H9 (cell line): ENCODE results near the gene CCT2. TPM values are rescaled to one million over a fixed set of nuclear protein-coding genes. Genes with fewer than 3 reads are reported as not detected.

ENCODE experiments used
- DNase-seq: peaks from one replicate; pipeline ENCODE4 v3.0.0-alpha.2; 2017
- H2AFZ ChIP-seq: one replicate; pipeline ENCODE4 v1.6.1; 2013; ENCODE audit warnings: mild to moderate bottlenecking, low read length, control low read depth, moderate library complexity
- H2AK5ac ChIP-seq: 2 replicates; pipeline ENCODE4 v1.6.1; 2013; ENCODE audit warnings: low read length, control low read depth, mixed read lengths; ENCODE audit not compliant: insufficient read length
- H2BK120ac ChIP-seq: one replicate; pipeline ENCODE4 v1.6.1; 2013; ENCODE audit warnings: low read depth, mild to moderate bottlenecking, low read length, control low read depth, inconsistent platforms; ENCODE audit not compliant: poor library complexity, severe bottlenecking
- H2BK12ac ChIP-seq: 2 replicates; pipeline ENCODE4 v1.6.1; 2013; ENCODE audit warnings: low read length, control low read depth, mixed read lengths, low read depth; ENCODE audit not compliant: insufficient read length
- H2BK15ac ChIP-seq: 2 replicates; pipeline ENCODE4 v1.6.1; 2013; ENCODE audit warnings: low read depth, low read length, control low read depth
- H2BK20ac ChIP-seq: one replicate; pipeline ENCODE4 v1.6.1; 2013; ENCODE audit warnings: low read depth, mild to moderate bottlenecking, low read length, control low read depth, inconsistent platforms; ENCODE audit not compliant: poor library complexity, severe bottlenecking
- H2BK5ac ChIP-seq: 2 replicates; pipeline ENCODE4 v1.6.1; 2013; ENCODE audit warnings: low read length, control low read depth, mixed read lengths; ENCODE audit not compliant: insufficient read length
- H3K14ac ChIP-seq: 2 replicates; pipeline ENCODE4 v1.6.1; 2013; ENCODE audit warnings: low read length, control low read depth; ENCODE audit not compliant: insufficient read depth
- H3K18ac ChIP-seq: 2 replicates; pipeline ENCODE4 v1.6.1; 2013; ENCODE audit warnings: low read depth, mild to moderate bottlenecking, mixed read lengths, low read length, control low read depth; ENCODE audit not compliant: insufficient read length
- H3K23ac ChIP-seq: 2 replicates; pipeline ENCODE4 v1.6.1; 2013; ENCODE audit warnings: low read length, control low read depth, mixed read lengths, low read depth; ENCODE audit not compliant: insufficient read length
- H3K23me2 ChIP-seq: 2 replicates; pipeline ENCODE4 v1.6.1; 2013; ENCODE audit warnings: low read depth, mild to moderate bottlenecking, mixed read lengths, low read length, control low read depth; ENCODE audit not compliant: insufficient read length, poor library complexity, severe bottlenecking
- H3K27ac ChIP-seq: 2 replicates; pipeline ENCODE4 v1.5.1; 2013; ENCODE audit warnings: low read length, control low read depth, mixed read lengths, low read depth; ENCODE audit not compliant: insufficient read length
- H3K27me3 ChIP-seq: 2 replicates; pipeline ENCODE4 v1.6.1; 2013; ENCODE audit warnings: low read length, control low read depth, inconsistent platforms; ENCODE audit not compliant: insufficient read depth
- H3K4ac ChIP-seq: 2 replicates; pipeline ENCODE4 v1.6.1; 2013; ENCODE audit warnings: low read depth, mild to moderate bottlenecking, control low read depth, inconsistent platforms, low read length, moderate library complexity
- H3K4me1 ChIP-seq: 2 replicates; pipeline ENCODE4 v1.6.1; 2013; ENCODE audit warnings: low read length, control low read depth, inconsistent platforms; ENCODE audit not compliant: insufficient read depth
- H3K4me2 ChIP-seq: 2 replicates; pipeline ENCODE4 v1.6.1; 2013; ENCODE audit warnings: low read length, control low read depth, mixed read lengths; ENCODE audit not compliant: insufficient read length, insufficient read depth
- H3K56ac ChIP-seq: 2 replicates; pipeline ENCODE4 v1.6.1; 2013; ENCODE audit warnings: low read depth, mild to moderate bottlenecking, mixed read lengths, low read length, control low read depth; ENCODE audit not compliant: insufficient read length
- H3K79me1 ChIP-seq: 2 replicates; pipeline ENCODE4 v1.6.1; 2013; ENCODE audit warnings: low read depth, mild to moderate bottlenecking, moderate library complexity, low read length, control low read depth, inconsistent platforms; ENCODE audit not compliant: insufficient read depth, poor library complexity, severe bottlenecking
- H3K79me2 ChIP-seq: 2 replicates; pipeline ENCODE4 v1.6.1; 2013; ENCODE audit warnings: low read length, control low read depth, inconsistent platforms; ENCODE audit not compliant: insufficient read depth
- H3K9ac ChIP-seq: 2 replicates; pipeline ENCODE4 v1.6.1; 2013; ENCODE audit warnings: low read length, control low read depth, mixed read lengths; ENCODE audit not compliant: insufficient read length; ENCODE audit errors: extremely low read depth
- H3K9me3 ChIP-seq: one replicate; pipeline ENCODE4 v1.6.1; 2013; ENCODE audit warnings: low read depth, low read length, inconsistent platforms; ENCODE audit not compliant: control insufficient read depth
- H3T11ph ChIP-seq: one replicate; pipeline ENCODE4 v1.6.1; 2013; ENCODE audit warnings: mild to moderate bottlenecking, low read length, control low read depth, inconsistent platforms
- H4K20me1 ChIP-seq: one replicate; pipeline ENCODE4 v1.6.1; 2013; ENCODE audit not compliant: control insufficient read depth, insufficient read length, insufficient read depth
- H4K5ac ChIP-seq: 2 replicates; pipeline ENCODE4 v1.6.1; 2013; ENCODE audit warnings: low read depth, mild to moderate bottlenecking, mixed read lengths, low read length, control low read depth; ENCODE audit not compliant: insufficient read length
- H4K8ac ChIP-seq: replicated peaks from 2 replicates; pipeline ENCODE4 v1.6.1; 2013; ENCODE audit warnings: low read length, control low read depth, mixed read lengths, low read depth; ENCODE audit not compliant: insufficient read length
- H4K91ac ChIP-seq: 2 replicates; pipeline ENCODE4 v1.6.1; 2013; ENCODE audit warnings: low read depth, mild to moderate bottlenecking, moderate library complexity, mixed read lengths, low read length, control low read depth; ENCODE audit not compliant: insufficient read length
- H3K27ac Mint-ChIP-seq, 3 experiments: 2 replicates in 2 of 3; 3 replicates in 1 of 3; pipeline ENCODE4 v1.8.0; 2020 to 2021; ENCODE audit warnings: mixed read lengths in 3 of 3, mild to moderate bottlenecking in 1 of 3, moderate library complexity in 1 of 3
- H3K27me3 Mint-ChIP-seq: 2 replicates; pipeline ENCODE4 v1.8.0; 2021; ENCODE audit warnings: low read depth, mild to moderate bottlenecking, moderate library complexity, mixed read lengths
- H3K36me3 Mint-ChIP-seq, 3 experiments: 2 replicates in 2 of 3; 3 replicates in 1 of 3; pipeline ENCODE4 v1.8.0; 2020 to 2021; ENCODE audit warnings: low read depth in 3 of 3, mixed read lengths in 3 of 3; ENCODE audit not compliant: insufficient read depth in 1 of 3
- H3K4me1 Mint-ChIP-seq, 2 experiments: 2 replicates each; pipeline ENCODE4 v1.8.0; 2020; ENCODE audit warnings: mixed read lengths in 2 of 2
- H3K4me3 Mint-ChIP-seq, 2 experiments: 2 replicates in 1 of 2; 3 replicates in 1 of 2; pipeline ENCODE4 v1.8.0; 2020 to 2021; ENCODE audit warnings: mild to moderate bottlenecking in 2 of 2, mixed read lengths in 2 of 2, moderate library complexity in 1 of 2
- H3K9me3 Mint-ChIP-seq, 2 experiments: 2 replicates in 1 of 2; 3 replicates in 1 of 2; pipeline ENCODE4 v1.8.0; 2020; ENCODE audit warnings: mild to moderate bottlenecking in 2 of 2, mixed read lengths in 2 of 2, moderate library complexity in 1 of 2
- WGBS: extraction: QIAGEN DNeasy Blood & Tissue Kit; methylation state at CpG from one replicate; pipeline ENCODE4 v1.1.7; 2013; ENCODE audit warnings: missing lambda C conversion rate, low lambda C conversion rate, mixed read lengths; ENCODE audit not compliant: insufficient read length; ENCODE audit errors: extremely low coverage; 5-methylcytosine and 5-hydroxymethylcytosine counted together
- total RNA-seq: library from RNA; stranded (reverse); gene quantifications from 2 replicates; pipeline ENCODE4 v1.2.1, GENCODE V29; 2021
- TF ChIP-seq, protein P1 (sequence below): fragments of 200-600 bp; sonication (generic); conservative IDR thresholded peaks from 3 replicates; pipeline ENCODE4 v1.8.0; 2021; ENCODE audit warnings: antibody characterized with exemption, mild to moderate bottlenecking

Gene CCT2
- total RNA-seq, 1 experiment from 2014 or later, result 405 TPM

DNA sequence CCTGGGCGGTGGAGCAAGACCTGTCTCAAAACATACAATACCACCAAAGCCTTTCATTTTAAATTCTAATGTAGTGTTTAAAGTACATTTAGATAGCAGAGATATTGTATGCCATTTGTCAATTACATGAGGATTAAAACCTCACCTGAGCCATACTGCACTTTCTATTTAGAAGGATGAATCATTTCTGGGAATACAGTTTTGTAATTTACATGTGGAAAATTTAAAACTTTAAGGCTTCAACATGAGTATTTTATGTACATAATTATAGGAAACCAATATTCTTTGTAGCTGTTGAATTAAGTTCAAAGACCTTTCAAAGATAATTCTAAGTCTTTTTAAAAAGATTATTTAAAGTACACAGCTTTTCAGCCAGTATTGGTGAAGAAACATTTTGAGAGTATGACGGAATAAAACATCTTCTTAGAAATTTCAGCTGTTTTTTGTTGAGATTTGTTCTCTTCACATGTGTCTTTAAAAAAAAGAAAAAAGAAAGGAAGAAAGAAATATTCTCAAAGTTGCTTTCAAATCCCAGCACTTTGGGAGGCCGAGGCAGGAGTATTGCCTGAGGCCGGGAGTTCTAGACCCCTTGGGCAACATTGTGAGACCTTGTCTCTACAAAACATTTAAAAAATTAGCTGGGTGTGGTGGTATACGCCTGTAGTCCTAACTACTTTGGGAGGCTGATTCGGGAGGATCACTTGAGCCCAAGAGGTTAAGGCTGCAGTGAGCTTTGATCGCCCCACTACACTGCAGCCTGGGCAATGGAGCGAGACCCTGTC, 34.5 kb upstream of the CCT2 start:
- H3K27me3 Mint-ChIP-seq, result no peaks in the 10 kb centered on the region

More for the DNA sequence above, 34.5 kb upstream of the CCT2 start:
- Histone ChIP-seq H4K91ac (no peak overlapping the region), H4K20me1 (no peaks in the 10 kb centered on the region), H2BK20ac (no peak overlapping the region), H4K5ac (no peak overlapping the region), H2AK5ac (no peak overlapping the region), H3K14ac (no peak overlapping the region), H3K27ac (no peak overlapping the region), H3K4me1 (no peaks in the 10 kb centered on the region), H3K23me2 (no peaks in the 10 kb centered on the region), H2BK120ac (no peak overlapping the region), H3K79me2 (no peaks in the 10 kb centered on the region), H3K9ac (no peak overlapping the region), H2AFZ (no peak overlapping the region), H3T11ph (no peak overlapping the region), H3K79me1 (no peaks in the 10 kb centered on the region), H3K18ac (no peak overlapping the region), H3K23ac (no peak overlapping the region), H3K9me3 (no peaks in the 10 kb centered on the region), H2BK12ac (no peak overlapping the region), H3K56ac (no peak overlapping the region), H4K8ac (no peak overlapping the region), H3K4ac (no peak overlapping the region), H3K27me3 (no peaks in the 10 kb centered on the region), H2BK5ac (no peak overlapping the region), H3K4me2 (no peak overlapping the region), H2BK15ac (no peak overlapping the region)
- TF ChIP-seq, protein P1, sequence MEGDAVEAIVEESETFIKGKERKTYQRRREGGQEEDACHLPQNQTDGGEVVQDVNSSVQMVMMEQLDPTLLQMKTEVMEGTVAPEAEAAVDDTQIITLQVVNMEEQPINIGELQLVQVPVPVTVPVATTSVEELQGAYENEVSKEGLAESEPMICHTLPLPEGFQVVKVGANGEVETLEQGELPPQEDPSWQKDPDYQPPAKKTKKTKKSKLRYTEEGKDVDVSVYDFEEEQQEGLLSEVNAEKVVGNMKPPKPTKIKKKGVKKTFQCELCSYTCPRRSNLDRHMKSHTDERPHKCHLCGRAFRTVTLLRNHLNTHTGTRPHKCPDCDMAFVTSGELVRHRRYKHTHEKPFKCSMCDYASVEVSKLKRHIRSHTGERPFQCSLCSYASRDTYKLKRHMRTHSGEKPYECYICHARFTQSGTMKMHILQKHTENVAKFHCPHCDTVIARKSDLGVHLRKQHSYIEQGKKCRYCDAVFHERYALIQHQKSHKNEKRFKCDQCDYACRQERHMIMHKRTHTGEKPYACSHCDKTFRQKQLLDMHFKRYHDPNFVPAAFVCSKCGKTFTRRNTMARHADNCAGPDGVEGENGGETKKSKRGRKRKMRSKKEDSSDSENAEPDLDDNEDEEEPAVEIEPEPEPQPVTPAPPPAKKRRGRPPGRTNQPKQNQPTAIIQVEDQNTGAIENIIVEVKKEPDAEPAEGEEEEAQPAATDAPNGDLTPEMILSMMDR, result no peak
- WGBS, result no CpG with 5 or more reads among the region's 8 CpGs
- Mint-ChIP-seq H3K4me3 (no peak overlapping the region), H3K4me1 (peaks cover 6% of the 10 kb centered on the region in 2 experiments), H3K9me3 (no peaks in the 10 kb centered on the region), H3K36me3 (no peaks in the 10 kb centered on the region; a peak in 1 of 7 replicates), H3K27ac (no peak overlapping the region)
- DNase-seq, result no peak
